Neural progenitor cell (in vitro differentiated cells): ENCODE measurements around the gene ZNF354B.

Experiments
- EZH2 ChIP-seq: fragments of 200-600 bp; sonication (generic); IDR thresholded peaks from 2 replicates; pipeline ENCODE4 v1.6.1; 2017; ENCODE audit warnings: antibody characterized with exemption, mild to moderate bottlenecking, moderate library complexity
- EZH2phosphoT487 ChIP-seq: fragments of 200-600 bp; sonication (generic); IDR thresholded peaks from 2 replicates; pipeline ENCODE4 v1.6.1; 2017; ENCODE audit warnings: antibody characterized with exemption
- TF ChIP-seq, protein P1 (sequence below): fragments of 200-600 bp; sonication (generic); IDR thresholded peaks from 2 replicates; pipeline ENCODE4 v1.5.1; 2017; ENCODE audit warnings: antibody characterized with exemption, mild to moderate bottlenecking

DNA sequence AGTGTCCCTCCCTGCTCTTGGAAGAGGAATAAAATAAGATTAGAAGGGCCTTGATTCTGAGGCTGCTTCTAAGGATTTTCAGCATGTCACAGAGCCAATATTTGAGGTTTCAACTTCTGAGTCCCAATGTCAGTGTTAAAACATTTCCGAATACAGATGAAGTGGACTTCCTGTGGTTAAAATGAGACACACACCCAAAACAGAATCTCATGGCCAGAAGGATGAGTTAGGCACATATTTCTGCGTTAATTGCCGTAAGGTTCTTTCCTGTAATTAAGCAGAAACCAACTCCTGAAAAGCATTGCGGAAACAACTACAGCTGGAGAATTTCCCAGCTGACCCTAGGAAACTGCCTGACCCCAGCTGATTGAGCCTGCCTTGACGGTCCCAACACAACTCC lies 10.4 kb upstream of the ZNF354B start:
- TF ChIP-seq EZH2 (no peak), EZH2phosphoT487 (no peak)
- TF ChIP-seq, protein P1, sequence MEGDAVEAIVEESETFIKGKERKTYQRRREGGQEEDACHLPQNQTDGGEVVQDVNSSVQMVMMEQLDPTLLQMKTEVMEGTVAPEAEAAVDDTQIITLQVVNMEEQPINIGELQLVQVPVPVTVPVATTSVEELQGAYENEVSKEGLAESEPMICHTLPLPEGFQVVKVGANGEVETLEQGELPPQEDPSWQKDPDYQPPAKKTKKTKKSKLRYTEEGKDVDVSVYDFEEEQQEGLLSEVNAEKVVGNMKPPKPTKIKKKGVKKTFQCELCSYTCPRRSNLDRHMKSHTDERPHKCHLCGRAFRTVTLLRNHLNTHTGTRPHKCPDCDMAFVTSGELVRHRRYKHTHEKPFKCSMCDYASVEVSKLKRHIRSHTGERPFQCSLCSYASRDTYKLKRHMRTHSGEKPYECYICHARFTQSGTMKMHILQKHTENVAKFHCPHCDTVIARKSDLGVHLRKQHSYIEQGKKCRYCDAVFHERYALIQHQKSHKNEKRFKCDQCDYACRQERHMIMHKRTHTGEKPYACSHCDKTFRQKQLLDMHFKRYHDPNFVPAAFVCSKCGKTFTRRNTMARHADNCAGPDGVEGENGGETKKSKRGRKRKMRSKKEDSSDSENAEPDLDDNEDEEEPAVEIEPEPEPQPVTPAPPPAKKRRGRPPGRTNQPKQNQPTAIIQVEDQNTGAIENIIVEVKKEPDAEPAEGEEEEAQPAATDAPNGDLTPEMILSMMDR, result no peak
